GM12864 (cell line): Measurements from ENCODE around the gene BRD1.

Source experiments
- DNase-seq: peaks from one replicate; pipeline ENCODE4 v3.0.0-alpha.2; 2011; ENCODE audit warnings: low read depth
- H3K4me3 ChIP-seq: 2 replicates; pipeline ENCODE4 v1.5.1; 2011; ENCODE audit warnings: mild to moderate bottlenecking, low read depth, low read length, control low read depth
- TF ChIP-seq, protein P1 (sequence below): IDR thresholded peaks from 2 replicates; pipeline ENCODE4 v1.5.1; 2011; ENCODE audit warnings: low read depth, mild to moderate bottlenecking, moderate library complexity, low read length, control low read depth, inconsistent platforms; ENCODE audit errors: missing control alignments

BRD1 gene

DNA sequence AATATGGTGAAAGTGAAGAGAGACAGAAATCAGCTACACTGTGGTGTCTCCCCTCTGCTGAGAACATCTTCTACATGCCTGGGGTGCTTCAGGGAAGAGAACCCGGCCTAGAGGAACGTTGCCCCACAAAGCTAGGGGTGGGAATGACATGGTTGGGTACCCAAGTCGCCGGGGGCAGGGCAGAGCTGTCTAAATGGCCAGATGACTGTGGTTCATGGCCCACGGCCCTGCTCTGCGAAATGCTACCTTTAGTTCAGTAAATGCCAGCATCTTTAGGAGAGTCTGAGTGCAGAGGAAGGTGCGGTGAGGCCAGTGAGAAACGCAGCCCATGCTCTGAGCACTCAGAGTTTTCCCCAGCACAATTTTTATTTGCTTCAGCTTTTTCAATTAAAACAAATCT lies 12.8 kb downstream of the BRD1 start:
- no peak overlapping the region for H3K4me3 ChIP-seq
- TF ChIP-seq, protein P1, sequence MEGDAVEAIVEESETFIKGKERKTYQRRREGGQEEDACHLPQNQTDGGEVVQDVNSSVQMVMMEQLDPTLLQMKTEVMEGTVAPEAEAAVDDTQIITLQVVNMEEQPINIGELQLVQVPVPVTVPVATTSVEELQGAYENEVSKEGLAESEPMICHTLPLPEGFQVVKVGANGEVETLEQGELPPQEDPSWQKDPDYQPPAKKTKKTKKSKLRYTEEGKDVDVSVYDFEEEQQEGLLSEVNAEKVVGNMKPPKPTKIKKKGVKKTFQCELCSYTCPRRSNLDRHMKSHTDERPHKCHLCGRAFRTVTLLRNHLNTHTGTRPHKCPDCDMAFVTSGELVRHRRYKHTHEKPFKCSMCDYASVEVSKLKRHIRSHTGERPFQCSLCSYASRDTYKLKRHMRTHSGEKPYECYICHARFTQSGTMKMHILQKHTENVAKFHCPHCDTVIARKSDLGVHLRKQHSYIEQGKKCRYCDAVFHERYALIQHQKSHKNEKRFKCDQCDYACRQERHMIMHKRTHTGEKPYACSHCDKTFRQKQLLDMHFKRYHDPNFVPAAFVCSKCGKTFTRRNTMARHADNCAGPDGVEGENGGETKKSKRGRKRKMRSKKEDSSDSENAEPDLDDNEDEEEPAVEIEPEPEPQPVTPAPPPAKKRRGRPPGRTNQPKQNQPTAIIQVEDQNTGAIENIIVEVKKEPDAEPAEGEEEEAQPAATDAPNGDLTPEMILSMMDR: no peak
- no peak for DNase-seq

DNA sequence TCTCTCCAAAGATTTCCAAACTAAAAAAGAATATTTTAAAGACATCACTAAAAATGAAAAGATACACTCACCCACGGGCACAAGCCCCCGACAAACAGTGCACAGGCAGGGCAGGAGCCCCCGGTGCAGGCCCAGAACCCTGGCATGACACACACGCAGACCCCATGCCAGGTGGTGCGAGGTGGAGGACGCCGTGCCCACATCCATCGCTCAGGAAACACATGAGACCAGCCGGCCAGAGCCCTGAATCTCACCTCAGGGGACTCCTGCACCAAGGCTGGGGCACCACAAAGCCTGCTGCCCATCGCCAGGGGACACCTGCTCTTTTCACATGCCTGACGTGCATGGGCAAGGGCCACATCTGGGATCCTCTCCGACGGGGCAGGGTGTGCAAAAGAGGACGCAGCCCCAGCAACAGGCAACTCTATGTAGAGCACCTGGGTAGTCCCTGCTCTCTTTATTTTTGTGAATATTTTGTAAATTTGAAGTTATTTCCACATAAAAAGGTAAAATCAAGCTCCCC lies 13.4 kb downstream of the BRD1 start:
- no peak overlapping the region for H3K4me3 ChIP-seq
- TF ChIP-seq, protein P1: no peak
- DNase-seq: no peak

- DNase-seq: no peak
- TF ChIP-seq, protein P1: no peak
- H3K4me3 ChIP-seq: no peak overlapping the region
Measured at GRCh38 chr22:49812838-49813237, 14.8 kb downstream of the BRD1 start.

- TF ChIP-seq, protein P1: no peak
Measured at GRCh38 chr22:49811020-49811791, 16.5 kb downstream of the BRD1 start.

DNA sequence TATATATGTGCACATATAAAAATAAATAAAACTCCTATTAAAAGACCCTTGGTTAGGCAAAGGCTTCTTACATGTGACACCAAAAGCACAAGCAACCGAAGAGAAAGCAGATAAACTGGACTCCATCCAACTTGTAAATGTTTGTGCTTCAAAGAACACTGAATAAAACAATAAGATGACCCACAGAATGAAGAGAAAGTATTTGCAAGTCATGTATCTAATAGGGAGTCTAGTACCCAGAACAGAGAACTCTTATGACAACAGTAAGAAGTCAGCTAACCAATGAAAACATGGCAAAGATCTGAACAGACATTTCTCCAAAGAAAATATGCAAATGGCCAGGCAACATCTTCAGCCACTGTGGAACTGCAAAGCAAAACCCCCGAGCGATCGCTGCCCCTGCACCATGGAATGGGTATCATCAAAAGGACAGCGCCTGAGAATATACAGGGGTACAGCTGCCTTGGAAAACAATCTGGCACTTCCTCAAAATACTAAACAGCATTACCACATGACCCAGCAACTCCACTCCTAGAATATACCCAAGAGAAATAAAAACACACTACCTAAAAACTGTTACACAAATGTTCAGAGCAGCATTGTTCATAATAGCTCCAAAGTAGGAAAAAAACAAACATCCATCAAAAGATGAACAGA lies 17.2 kb downstream of the BRD1 start:
- H3K4me3 ChIP-seq: no peak overlapping the region
- TF ChIP-seq, protein P1: no peak
- no peak for DNase-seq

More at GRCh38 chr22:49811020-49811791, 16.5 kb downstream of the BRD1 start:
- no peak for DNase-seq
- no peak overlapping the region for H3K4me3 ChIP-seq

GRCh38 chr22:49807780-49808708 lies 19.6 kb downstream of the BRD1 start:
- DNase-seq: no peak
- TF ChIP-seq, protein P1: no peak
- H3K4me3 ChIP-seq: no peak overlapping the region
